Measurements from ENCODE around the gene ANKRD11.

The ANKRD11 gene

GRCh38 chr16:89378947-89379771 is 111.2 kb downstream of the ANKRD11 start:
- TF ChIP-seq EZH2phosphoT487 (IDR thresholded peaks at IDR 0.05; ENCODE audit: low read length): no peak
- no peak for TF ChIP-seq CTCF (IDR thresholded peaks at IDR 0.05; ENCODE audit: low read length)
- no peak for TF ChIP-seq EZH2 (optimal IDR thresholded peaks at IDR 0.05; ENCODE audit: low read depth, low read length)
- Histone ChIP-seq H3K4me2 (ENCODE audit: low read depth, low read length) (no peak overlapping the region), H3K27me3 (replicated peaks; ENCODE audit: insufficient read depth, low read length) (no peaks in the 10 kb centered on the region), H3F3A (ENCODE audit: insufficient read depth, low read length) (no peaks in the 10 kb centered on the region), H3K9me2 (replicated peaks; ENCODE audit: insufficient read depth, low read length) (no peaks in the 10 kb centered on the region), H3K4me1 (ENCODE audit: low read length) (no peaks in the 10 kb centered on the region), H3K9me3 (replicated peaks; ENCODE audit: insufficient read depth, low read length) (no peaks in the 10 kb centered on the region), H3K79me2 (ENCODE audit: low read length) (peaks cover 98% of the 10 kb centered on the region), H2AFZ (ENCODE audit: low read length) (no peak overlapping the region), H3K9ac (ENCODE audit: low read length) (no peak overlapping the region), H3K36me3 (replicated peaks; ENCODE audit: insufficient read depth, low read length) (no peaks in the 10 kb centered on the region), H3K27ac (ENCODE audit: low read length) (no peak overlapping the region), H3K4me3 (ENCODE audit: low read length) (no peak overlapping the region), H4K20me1 (ENCODE audit: insufficient read depth, low read length) (peaks cover 9% of the 10 kb centered on the region)
- no peak for DNase-seq

GRCh38 chr16:89377453-89377848 is 112.9 kb downstream of the ANKRD11 start:
- Histone ChIP-seq H3K79me2 (ENCODE audit: low read length) (peaks cover 98% of the 10 kb centered on the region), H3K4me2 (ENCODE audit: low read depth, low read length) (no peak overlapping the region), H3K36me3 (replicated peaks; ENCODE audit: insufficient read depth, low read length) (no peaks in the 10 kb centered on the region), H3F3A (ENCODE audit: insufficient read depth, low read length) (no peaks in the 10 kb centered on the region), H3K9me2 (replicated peaks; ENCODE audit: insufficient read depth, low read length) (no peaks in the 10 kb centered on the region), H3K9ac (ENCODE audit: low read length) (no peak overlapping the region), H3K27me3 (replicated peaks; ENCODE audit: insufficient read depth, low read length) (no peaks in the 10 kb centered on the region), H3K9me3 (replicated peaks; ENCODE audit: insufficient read depth, low read length) (no peaks in the 10 kb centered on the region), H4K20me1 (ENCODE audit: insufficient read depth, low read length) (peaks cover 6% of the 10 kb centered on the region), H3K4me1 (ENCODE audit: low read length) (no peaks in the 10 kb centered on the region), H3K27ac (ENCODE audit: low read length) (no peak overlapping the region), H3K4me3 (ENCODE audit: low read length) (no peak overlapping the region), H2AFZ (ENCODE audit: low read length) (no peak overlapping the region)
- TF ChIP-seq EZH2 (optimal IDR thresholded peaks at IDR 0.05; ENCODE audit: low read depth, low read length) (no peak), CTCF (IDR thresholded peaks at IDR 0.05; ENCODE audit: low read length) (no peak), EZH2phosphoT487 (IDR thresholded peaks at IDR 0.05; ENCODE audit: low read length) (no peak)
- no peak for DNase-seq

GRCh38 chr16:89376812-89377452 is 113.4 kb downstream of the ANKRD11 start:
- no peak overlapping the region for H3K9ac ChIP-seq (ENCODE audit: low read length)
- no peak overlapping the region for H3K27ac ChIP-seq (ENCODE audit: low read length)
- H3K27me3 ChIP-seq (replicated peaks; ENCODE audit: insufficient read depth, low read length): no peaks in the 10 kb centered on the region
- no peak overlapping the region for H3K4me3 ChIP-seq (ENCODE audit: low read length)
- H3K4me2 ChIP-seq (ENCODE audit: low read depth, low read length): no peak overlapping the region
- no peaks in the 10 kb centered on the region for H3K9me2 ChIP-seq (replicated peaks; ENCODE audit: insufficient read depth, low read length)
- no peak overlapping the region for H2AFZ ChIP-seq (ENCODE audit: low read length)
- peaks cover 6% of the 10 kb centered on the region for H4K20me1 ChIP-seq (ENCODE audit: insufficient read depth, low read length)
- DNase-seq: no peak
- TF ChIP-seq EZH2phosphoT487 (IDR thresholded peaks at IDR 0.05; ENCODE audit: low read length) (no peak), EZH2 (optimal IDR thresholded peaks at IDR 0.05; ENCODE audit: low read depth, low read length) (no peak), CTCF (IDR thresholded peaks at IDR 0.05; ENCODE audit: low read length) (no peak)
- no peaks in the 10 kb centered on the region for H3K9me3 ChIP-seq (replicated peaks; ENCODE audit: insufficient read depth, low read length)
- no peaks in the 10 kb centered on the region for H3F3A ChIP-seq (ENCODE audit: insufficient read depth, low read length)
- peaks cover 99% of the 10 kb centered on the region for H3K79me2 ChIP-seq (ENCODE audit: low read length)
- no peaks in the 10 kb centered on the region for H3K4me1 ChIP-seq (ENCODE audit: low read length)
- no peaks in the 10 kb centered on the region for H3K36me3 ChIP-seq (replicated peaks; ENCODE audit: insufficient read depth, low read length)

All from MM.1S (cell line).